SIG-M5 treated with dmso at 0.1 percent for 504 hours (cell line): ENCODE data around the gene AWAT2.

ENCODE experiments used
- DNase-seq: peaks from one replicate; lab custom pipeline; 2025; ENCODE audit not compliant: unreplicated experiment; lab: John Stamatoyannopoulos, UW

Gene AWAT2, protein sequence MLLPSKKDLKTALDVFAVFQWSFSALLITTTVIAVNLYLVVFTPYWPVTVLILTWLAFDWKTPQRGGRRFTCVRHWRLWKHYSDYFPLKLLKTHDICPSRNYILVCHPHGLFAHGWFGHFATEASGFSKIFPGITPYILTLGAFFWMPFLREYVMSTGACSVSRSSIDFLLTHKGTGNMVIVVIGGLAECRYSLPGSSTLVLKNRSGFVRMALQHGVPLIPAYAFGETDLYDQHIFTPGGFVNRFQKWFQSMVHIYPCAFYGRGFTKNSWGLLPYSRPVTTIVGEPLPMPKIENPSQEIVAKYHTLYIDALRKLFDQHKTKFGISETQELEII

DNA sequence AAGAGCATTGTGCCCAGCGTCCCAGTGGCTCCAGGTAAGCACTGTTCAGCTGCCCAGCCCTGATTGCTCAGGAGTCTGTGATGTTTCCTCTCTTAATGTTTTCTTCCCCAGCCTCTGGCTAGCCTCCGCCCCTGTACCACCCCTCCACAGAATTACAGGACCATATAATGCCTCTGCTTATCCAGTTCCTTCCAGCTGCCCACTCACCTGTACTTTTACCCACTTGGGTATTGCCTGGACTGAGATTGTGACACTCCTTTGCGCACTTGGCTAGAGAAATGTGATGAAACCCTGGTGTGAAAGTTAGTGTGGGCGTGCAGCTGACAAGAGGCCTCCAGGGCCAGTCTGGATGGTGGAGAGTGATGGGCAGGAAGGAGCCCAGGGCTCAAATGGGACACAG, at the start of gene AWAT2:
Gene AWAT2, minus strand, starts transcription at position 14 of the 400 bp plus-strand sequence. Its CDS starts 6 bp downstream, at position 8.
- no peak for DNase-seq

DNA sequence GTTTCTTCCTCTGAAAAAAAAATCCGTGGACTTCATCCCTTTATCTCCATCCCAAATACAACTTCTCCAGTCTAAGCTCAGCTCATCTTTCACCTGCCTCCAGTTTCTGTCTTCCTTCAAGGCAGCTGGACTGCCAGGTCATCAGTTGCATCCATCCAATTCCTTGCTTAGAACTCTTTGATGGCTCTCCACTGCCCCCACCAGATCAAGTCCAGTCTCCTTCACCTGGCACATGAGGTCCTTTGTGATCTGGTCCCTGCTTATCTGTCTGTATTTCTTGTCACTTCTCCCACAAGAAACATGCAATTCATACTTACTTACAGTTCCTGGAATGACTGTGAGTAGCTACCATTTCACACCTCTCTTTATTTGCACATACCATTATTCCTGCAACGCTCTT, 46.3 kb upstream of the AWAT2 start:
- no peak for DNase-seq

DNA sequence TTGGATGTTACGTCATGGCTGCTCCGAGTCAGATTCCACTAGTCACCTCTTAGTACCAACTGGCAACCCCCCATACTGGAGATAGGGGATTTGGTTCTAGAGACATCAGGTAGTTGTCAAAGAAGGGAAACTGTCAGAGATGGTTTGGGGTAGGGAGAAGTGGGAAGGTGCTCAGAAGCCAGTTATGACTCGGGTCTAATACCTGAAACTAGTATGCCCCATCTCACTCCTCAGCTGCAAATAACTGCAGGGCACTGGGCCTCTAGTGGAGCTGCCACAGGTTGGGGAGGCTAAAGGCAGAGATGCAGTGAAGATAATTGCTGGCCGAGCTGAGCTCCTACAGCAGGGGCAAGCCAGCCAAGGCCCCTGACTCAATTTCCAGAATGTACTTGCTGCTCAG, 42.5 kb upstream of the AWAT2 start:
- no peak for DNase-seq

DNA sequence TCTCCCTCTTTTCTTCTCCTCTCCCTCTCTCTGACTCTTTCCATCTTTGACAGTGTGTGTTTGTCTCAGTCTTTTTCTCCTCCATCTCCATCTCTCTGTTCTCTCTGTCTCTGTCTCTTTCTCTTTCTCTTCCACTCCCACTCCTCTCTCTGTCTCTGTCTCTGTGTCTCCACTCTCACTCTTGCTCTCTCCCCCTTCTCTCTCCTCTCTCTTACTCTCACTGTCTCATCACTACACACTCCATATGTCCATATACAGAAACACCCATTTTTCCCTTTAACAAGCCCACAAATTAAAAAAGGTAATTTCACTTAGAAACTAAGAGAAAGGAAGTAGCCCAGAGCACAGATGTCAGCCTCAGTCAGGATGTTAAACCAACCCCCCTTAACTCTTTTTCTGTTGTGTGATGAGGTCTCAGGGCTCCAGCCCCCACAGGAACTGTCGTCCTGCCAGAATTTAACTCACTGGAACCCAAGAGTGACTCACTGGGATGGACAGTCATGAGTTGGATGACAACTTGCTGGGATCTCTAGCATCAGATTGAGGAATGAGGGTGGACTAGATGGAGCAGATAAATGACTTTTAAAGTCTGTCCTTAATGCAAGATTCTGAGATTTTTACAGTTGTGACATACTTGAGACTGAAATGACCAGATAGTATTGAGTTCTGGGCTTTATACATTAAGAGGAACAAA, 40.0 kb upstream of the AWAT2 start:
- no peak for DNase-seq

DNA sequence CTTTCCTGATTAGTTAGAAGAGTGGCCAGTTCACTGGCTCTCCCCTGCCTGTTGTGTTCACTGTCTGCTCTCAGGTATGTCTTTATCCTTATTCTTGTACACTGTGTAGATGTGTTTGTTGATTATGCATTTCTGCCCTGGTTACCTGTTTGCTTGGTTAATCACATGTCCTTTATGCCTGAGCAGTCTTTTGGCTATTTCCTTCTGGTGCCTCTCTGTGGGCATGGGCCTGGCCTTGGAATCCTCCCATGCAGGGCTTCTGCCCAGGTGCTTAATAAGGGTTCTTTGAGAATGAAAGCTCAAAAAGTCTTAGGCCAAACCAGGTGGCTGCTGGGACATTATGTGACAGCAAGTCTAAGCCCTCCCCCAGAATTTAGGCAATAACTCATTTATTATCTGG, 39.0 kb upstream of the AWAT2 start:
- DNase-seq: no peak

DNA sequence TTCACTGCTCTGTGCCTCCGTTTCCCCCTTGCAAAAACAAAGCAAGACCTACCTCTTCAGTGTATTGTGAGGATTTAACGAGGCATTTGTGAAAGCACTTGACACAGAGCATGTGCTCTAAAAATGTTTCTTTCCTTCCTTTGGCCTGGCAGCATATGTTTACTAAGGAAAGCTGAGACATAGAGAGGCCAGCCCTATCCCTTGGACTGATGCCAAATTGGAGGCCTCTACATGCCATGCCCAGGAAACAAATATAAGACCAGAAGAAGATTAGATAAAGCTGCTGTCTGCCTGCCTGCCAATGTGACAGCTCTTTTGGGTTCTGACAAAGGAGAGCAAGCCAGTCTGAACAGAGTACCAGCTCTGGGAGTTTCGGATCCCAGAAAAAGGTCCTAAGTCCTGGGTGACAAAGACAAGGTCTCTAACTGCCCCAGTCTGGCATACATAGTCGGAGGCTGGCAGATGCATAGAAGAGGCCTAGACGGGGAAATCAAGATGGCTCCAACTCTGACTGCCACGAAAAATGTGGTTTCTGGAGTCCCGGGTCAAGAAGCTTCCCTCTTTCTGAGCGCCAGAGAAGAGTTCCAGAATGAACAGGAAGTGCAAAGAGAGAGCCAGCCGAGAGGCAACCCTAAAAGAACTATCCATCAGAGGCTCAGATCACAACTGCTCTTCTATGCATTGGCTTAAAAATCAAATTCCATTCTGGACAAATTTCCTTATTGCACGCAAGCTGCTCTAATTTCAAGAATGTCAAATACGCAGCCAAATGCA, 38.3 kb upstream of the AWAT2 start:
- DNase-seq: no peak

DNA sequence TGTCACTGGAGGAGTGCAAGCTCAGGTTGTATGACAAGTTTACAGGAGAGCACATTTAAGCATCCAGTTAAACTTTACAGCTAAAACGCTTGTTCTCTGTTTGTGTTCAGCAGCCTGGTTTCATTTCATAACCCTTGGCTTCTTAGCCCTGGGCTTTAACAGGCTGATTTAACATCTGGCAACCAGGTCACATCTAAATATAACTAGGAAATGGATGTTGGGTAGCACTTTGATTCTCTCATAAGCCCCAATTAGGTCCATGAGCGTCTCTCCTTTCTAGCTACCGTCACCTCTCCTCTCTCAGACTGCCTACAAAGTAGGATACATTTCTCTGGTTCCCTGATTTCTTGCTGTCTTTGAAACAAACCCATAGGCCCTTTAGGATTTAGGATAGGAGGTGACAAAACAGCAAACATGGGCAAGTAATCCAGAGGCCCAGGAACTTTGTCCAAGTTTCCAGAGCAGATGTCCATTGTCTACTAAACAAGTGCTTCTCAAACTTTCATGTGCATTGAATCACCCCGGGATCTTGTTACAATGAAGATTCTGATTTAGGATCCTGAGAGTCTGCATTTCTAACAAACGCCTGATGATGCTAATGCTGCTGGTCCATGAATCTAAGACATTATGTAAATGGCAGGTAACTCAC, 35.0 kb upstream of the AWAT2 start:
- no peak for DNase-seq

DNA sequence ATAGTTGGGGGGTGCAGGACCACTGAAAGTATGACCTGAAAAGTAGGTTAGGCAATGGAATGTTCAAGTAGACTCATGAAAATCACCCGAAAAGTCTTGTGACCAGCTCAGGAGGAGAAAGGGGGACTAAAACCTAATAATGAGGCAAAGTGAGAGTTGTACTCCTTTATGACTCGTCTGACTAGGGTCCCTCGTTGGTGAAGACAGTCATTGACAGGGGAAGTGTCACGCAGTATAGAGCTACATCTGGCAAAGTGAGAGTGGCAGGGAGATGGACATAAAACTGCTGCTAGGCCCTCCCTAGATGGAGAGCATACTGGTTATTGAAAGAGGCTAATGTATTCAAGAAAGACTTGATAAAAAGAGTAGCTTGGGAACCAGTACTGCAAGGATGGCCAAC, 33.0 kb upstream of the AWAT2 start:
- DNase-seq: no peak

DNA sequence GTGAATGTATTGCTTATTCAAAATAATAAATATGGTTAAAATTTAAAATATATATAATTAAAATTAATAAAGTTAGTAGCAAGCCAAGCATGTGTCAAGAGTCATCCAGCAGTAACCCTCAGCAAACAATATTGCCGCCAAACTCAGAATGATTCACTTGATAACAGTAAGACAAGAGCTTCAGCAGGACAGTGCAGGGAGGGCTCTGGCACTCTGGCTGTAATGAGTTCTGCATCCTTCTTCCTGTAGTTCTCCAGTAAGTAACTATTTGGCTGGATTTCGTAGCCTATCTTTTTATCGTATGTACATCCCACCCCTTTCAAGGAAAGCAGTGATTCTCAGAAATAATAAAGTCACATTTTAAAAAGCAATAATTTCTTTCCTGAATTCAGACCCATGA, 30.1 kb upstream of the AWAT2 start:
- no peak for DNase-seq

DNA sequence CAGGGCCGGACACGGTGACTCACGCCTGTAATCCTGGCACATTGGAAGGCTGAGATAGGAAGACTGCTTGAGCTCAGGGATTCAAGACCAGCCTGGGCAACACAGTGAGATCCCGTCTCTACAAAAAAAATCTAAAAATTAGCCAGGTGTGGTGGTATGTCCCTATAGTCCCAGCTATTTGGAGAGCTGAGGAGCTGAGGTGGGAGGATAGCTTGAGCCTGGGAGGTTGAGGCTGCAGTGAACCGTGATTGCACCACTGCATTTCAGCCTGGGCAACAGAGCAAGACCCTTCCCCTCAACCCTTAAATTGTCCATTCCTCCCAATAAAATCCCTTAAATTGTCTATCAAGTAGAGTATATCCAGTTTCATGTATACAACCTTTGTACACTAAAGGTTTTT, 29.6 kb upstream of the AWAT2 start:
- no peak for DNase-seq

DNA sequence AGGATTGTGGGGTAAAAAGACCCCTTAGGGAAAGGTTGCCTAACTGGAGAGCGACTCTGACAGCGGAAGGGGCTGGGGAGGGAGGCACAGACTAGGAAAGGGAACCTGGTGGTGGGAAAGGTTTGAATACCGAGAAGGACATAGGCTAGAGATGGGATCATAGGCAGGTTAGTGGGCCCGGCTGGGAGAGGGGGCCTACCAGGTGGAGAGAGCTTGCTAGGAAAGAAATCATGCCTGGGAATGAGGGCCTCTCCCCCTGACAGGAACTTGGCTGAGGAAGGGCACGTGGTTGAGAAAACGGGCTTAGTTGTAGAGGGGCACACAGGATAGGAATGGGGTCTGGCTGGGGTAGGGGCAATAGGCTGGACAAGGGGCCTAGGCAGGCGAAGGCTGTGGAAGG, 16.9 kb upstream of the AWAT2 start:
- DNase-seq: no peak

DNA sequence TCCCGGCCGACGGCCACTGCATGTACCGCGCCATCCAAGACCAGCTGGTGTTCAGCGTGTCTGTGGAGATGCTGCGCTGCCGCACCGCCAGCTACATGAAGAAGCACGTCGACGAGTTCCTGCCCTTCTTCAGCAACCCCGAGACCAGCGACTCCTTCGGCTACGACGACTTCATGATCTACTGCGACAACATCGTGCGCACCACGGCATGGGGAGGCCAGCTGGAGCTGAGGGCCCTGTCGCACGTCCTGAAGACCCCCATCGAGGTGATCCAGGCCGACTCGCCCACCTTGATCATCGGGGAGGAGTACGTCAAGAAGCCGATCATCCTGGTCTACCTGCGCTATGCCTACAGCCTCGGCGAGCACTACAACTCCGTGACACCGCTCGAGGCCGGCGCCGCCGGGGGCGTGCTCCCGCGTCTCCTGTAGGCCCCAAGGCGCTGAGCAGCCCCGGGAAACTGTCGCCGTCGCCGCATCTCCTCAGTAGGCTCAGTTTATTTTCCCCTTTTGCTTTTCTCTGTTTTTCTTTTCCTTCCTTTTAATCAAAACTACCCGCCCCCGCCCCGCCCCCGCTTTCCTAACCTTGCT, 13.3 kb upstream of the AWAT2 start:
- no peak for DNase-seq

DNA sequence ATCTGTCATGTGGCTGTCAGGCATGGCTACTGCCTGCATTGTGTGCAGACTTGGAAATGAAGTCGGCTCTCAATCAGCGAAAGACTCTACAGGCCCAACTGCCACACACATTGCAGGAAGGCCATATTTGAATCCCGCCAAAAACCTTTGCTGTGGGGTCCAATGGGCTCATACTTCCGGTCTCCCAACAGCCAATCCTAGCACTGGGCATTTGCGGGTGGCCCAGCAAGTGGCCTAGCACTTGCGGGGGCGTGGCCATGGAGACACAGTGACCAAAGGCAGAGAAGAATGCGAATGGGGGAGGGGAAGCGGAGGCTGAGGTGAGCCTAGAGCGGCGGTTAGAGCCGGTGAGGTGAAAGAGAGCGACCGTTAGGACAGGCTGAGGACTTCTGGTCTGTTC, 12.3 kb upstream of the AWAT2 start, which contains the start of gene OTUD6A:
Gene OTUD6A, plus strand, starts transcription at position 382 of the 400 bp plus-strand sequence. CDS start 68 bp downstream, outside the sequence.
- DNase-seq: no peak

DNA sequence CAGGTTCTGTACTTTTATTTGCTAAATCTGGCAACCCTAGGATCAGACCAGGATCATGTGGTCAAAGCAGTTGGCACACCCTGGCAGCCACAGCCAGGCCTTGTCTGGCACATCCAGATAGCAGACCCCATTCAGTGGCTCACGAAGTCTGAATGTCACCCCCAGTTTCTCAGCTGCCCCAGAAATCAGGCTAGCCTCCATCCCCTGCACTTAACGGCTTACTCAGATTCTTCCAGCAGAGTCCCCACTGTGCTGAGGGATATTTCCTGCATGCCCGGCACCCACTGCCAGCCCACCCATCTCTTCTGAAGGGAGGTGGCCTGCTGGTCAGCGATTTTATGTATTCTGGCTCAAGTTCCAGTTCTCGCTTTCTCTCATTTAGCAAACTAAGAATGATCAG, 4.7 kb upstream of the AWAT2 start:
- DNase-seq: no peak

DNA sequence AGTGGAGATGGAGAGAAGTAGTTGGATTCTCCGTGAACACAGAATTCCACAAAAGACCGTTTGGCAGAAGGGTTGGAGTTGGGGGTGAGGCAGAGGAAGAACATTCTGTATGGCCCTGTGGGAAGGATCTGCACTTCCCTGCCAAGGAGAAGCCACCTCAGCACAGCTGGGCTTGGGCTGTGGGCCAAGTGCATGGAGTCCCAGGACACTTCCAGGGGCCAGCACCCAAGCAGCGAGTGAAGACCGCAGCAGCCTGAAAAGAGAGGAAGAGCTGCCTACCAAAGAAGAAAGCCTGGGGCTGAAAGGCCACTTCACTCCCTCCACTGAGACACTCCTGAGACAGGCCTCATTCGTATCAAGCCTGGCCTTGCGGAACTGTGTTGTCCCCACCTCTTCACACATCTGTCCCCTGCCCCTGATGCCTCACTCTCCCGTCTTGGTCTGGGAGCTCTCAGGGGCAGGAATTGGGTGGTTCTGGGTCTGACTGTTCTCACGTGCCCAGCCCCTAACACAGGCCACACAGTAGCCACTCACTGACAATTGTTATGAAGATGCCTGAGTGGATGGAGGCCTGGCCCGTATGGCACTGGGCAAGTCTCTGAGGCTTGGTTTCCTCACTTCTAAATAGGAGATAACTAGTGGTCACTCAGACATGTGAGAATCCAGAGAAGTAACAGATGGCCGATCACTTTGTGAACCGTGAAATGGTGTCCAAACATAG, 3.3 kb upstream of the AWAT2 start:
- DNase-seq: no peak

DNA sequence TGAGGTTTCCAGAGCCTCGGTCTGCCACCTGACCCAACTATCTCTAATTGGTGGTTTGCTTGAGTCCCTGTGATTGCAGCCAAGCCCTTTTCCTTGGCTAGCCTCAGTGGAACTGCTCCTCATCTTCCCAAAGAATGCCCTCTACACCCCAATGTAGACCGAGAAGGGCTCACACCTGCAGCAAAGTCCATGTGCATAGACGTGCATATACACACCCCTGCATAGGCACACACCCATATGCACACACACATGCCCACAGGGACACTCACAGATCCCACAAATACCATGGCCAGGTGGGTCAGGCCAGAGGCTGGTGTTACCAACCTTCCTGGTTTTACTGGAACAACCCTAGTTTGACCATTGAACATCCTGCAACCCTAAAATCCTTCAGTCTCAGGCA, 332 bp downstream of the AWAT2 start:
- DNase-seq: no peak

DNA sequence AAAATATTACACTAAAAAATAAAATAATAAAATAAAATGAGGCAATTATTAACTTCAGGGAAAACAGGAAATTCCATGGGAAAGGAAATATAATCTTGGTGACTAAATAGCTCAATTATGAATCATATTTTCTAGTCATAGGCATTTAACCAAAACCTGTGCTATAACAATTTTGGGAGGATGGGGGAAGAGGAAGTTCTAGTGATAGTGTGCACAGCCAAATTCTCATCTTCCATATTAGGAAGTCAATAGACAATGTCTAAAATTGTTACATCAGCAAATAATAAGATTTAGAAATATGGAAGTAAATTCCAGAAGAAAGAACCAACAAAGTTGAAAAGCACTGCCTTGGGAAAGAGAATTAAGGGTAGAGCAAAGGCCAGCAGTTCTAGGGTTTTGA, 2.8 kb downstream of the AWAT2 start:
- no peak for DNase-seq

DNA sequence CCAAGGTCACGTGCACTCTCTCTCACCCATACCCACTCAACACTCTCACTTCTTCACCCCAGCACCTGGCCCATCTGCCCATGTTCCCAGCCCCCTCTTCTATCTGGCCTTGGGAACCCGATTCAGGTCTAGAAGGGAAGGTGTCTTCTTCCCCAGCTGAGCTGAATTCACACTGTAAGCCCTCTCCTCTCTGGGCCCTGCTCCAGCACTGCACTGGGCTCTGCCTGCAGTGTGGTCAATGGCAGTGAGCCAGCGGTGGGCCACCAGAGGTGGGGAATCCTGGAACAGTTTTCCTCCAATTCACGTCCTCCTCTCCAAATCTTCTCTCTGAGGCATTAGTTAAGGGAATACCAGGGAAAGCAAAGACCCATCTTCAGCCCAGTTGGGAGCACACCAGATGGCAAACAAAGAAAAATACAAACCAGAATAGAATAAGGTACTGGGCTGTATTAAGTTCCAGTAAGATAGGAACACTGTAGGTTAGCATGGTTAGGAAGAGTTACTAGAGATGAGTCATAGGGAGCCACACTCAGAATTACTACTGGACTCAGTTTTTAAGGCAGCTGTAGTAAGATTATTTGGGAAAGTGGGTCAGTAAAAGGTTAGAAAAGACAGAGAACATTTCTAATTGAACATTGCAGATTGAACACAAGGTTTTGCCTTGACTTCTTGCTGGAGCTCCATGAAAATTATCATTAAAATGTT, 5.0 kb downstream of the AWAT2 start:
- no peak for DNase-seq

DNA sequence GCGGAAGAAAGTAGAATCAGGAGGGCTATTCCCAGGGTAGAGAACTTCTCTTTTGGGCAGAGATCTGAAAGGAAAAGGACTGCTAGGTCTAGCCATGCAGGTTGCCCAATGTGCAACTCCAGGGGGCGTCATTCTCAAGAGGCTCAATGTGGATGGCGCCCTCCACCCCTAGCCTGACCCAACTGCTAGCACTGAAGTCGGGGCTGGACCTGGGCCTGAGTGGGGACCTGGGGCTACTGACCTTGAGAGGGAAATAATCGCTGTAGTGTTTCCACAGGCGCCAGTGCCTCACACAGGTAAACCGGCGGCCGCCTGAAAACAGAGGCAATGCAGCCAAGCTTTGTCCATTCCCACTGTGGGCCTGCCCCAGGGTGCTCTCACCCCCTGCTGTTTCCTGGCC, 6.1 kb downstream of the AWAT2 start:
- no peak for DNase-seq
